ENCODE data around the gene LTN1. TPM values are rescaled to one million over a fixed set of nuclear protein-coding genes. Genes with fewer than 3 reads are reported as not detected.

Gene LTN1
- total RNA-seq, 1 donor from 2014 or later, result 28.9 TPM

DNA sequence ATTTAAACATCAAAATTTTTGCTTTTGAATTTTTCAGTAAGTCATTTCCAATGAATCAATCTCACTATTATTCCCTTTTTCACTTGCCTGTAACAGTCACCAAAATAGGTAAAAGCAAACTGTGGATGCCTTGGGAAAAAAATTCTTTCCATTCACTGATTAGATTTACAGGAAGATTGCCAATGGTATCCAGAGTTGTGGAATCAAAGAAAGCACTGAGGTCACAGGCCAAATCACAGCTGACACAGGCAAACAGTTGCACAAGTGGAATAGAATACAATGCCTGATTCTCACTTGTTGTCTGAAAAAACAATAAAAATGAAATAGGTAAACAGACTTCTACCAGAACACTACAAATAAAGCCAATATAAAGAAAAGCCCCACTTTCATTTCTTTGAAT is 48.4 kb downstream of the LTN1 start:
- no peaks in the 10 kb centered on the region for H4K20me1 ChIP-seq (ENCODE audit: insufficient read depth, low read length)
- TF ChIP-seq CTCF (IDR thresholded peaks at IDR 0.05; ENCODE audit: insufficient read depth, low read depth, low read length), result no peak
- TF ChIP-seq EZH2 (IDR thresholded peaks at IDR 0.05; ENCODE audit: insufficient read depth, low read length), result no peak
- H3K4me3 ChIP-seq (ENCODE audit: insufficient read depth, low read depth, low read length), result no peak overlapping the region
- H3K27me3 ChIP-seq (ENCODE audit: insufficient read depth, low read length), result no peaks in the 10 kb centered on the region
- H3K36me3 ChIP-seq (ENCODE audit: insufficient read depth, low read length), result peaks cover 20% of the 10 kb centered on the region
- Mint-ChIP-seq H3K27me3 (ENCODE audit: low read depth, unreplicated experiment) (no peaks in the 10 kb centered on the region), H3K4me1 (ENCODE audit: low read depth, unreplicated experiment) (no peaks in the 10 kb centered on the region), H3K36me3 (ENCODE audit: low read depth, unreplicated experiment) (no peaks in the 10 kb centered on the region), H3K27ac (ENCODE audit: unreplicated experiment) (no peak overlapping the region), H3K9me3 (ENCODE audit: unreplicated experiment) (no peaks in the 10 kb centered on the region), H3K4me3 (ENCODE audit: unreplicated experiment) (no peak overlapping the region)
- FAIRE-seq (no peak), DNase-seq (ENCODE audit: low read depth) (peak; percentile 8)
- no peaks in the 10 kb centered on the region for H3K9me3 ChIP-seq (ENCODE audit: insufficient read depth, low read depth, low read length)
- H3K9ac ChIP-seq (ENCODE audit: low read length), result no peak overlapping the region
- no peaks in the 10 kb centered on the region for H3K4me1 ChIP-seq (ENCODE audit: insufficient read depth, low read length)
- no peak overlapping the region for H2AFZ ChIP-seq (ENCODE audit: low read depth, low read length)
- H3K79me2 ChIP-seq (ENCODE audit: insufficient read depth, low read length), result no peaks in the 10 kb centered on the region
- no peak overlapping the region for H3K4me2 ChIP-seq (ENCODE audit: low read length)
- H3K27ac ChIP-seq (ENCODE audit: low read depth, low read length), result no peak overlapping the region

- Histone ChIP-seq H2AFZ (ENCODE audit: low read depth, low read length) (no peak overlapping the region), H3K79me2 (ENCODE audit: insufficient read depth, low read length) (no peaks in the 10 kb centered on the region), H4K20me1 (ENCODE audit: insufficient read depth, low read length) (no peaks in the 10 kb centered on the region), H3K36me3 (ENCODE audit: insufficient read depth, low read length) (peaks cover 13% of the 10 kb centered on the region), H3K4me1 (ENCODE audit: insufficient read depth, low read length) (no peaks in the 10 kb centered on the region), H3K4me2 (ENCODE audit: low read length) (no peak overlapping the region), H3K9me3 (ENCODE audit: insufficient read depth, low read depth, low read length) (no peaks in the 10 kb centered on the region), H3K27me3 (ENCODE audit: insufficient read depth, low read length) (no peaks in the 10 kb centered on the region), H3K9ac (ENCODE audit: low read length) (no peak overlapping the region), H3K27ac (ENCODE audit: low read depth, low read length) (no peak overlapping the region), H3K4me3 (ENCODE audit: insufficient read depth, low read depth, low read length) (no peak overlapping the region)
- Mint-ChIP-seq H3K4me1 (ENCODE audit: low read depth, unreplicated experiment) (no peaks in the 10 kb centered on the region), H3K27me3 (ENCODE audit: low read depth, unreplicated experiment) (no peaks in the 10 kb centered on the region), H3K36me3 (ENCODE audit: low read depth, unreplicated experiment) (no peaks in the 10 kb centered on the region), H3K4me3 (ENCODE audit: unreplicated experiment) (no peak overlapping the region), H3K9me3 (ENCODE audit: unreplicated experiment) (no peaks in the 10 kb centered on the region), H3K27ac (ENCODE audit: unreplicated experiment) (no peak overlapping the region)
- TF ChIP-seq CTCF (IDR thresholded peaks at IDR 0.05; ENCODE audit: insufficient read depth, low read depth, low read length), result no peak
- no peak for TF ChIP-seq EZH2 (IDR thresholded peaks at IDR 0.05; ENCODE audit: insufficient read depth, low read length)
- FAIRE-seq (peak; percentile 78), DNase-seq (ENCODE audit: low read depth) (peak; percentile 2)
Measured at GRCh38 chr21:28943631-28944030, 49.0 kb downstream of the LTN1 start.

DNA sequence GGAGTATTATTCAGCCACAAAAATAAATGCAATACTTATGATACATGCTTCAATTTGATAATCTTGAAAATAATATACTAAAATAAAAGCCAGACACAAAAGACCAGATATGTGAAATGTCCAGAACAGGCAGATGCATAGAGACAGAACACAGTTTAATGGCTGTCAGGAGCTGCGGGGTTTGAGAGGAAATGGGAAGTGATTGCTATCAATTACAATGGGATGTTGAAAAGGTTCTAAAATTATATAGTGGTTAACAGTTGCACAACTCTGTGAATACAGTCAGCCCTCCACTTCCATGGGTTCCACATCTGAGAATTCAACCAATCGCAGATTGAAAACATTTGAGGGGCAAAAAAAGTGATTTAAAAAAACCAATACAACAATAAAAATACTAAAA is 54.0 kb downstream of the LTN1 start:
- Mint-ChIP-seq H3K9me3 (ENCODE audit: unreplicated experiment) (no peaks in the 10 kb centered on the region), H3K4me1 (ENCODE audit: low read depth, unreplicated experiment) (no peaks in the 10 kb centered on the region), H3K36me3 (ENCODE audit: low read depth, unreplicated experiment) (peaks cover 3% of the 10 kb centered on the region), H3K27ac (ENCODE audit: unreplicated experiment) (no peak overlapping the region), H3K27me3 (ENCODE audit: low read depth, unreplicated experiment) (no peaks in the 10 kb centered on the region), H3K4me3 (ENCODE audit: unreplicated experiment) (no peak overlapping the region)
- FAIRE-seq (no peak), DNase-seq (ENCODE audit: low read depth) (no peak)
- Histone ChIP-seq H3K4me1 (ENCODE audit: insufficient read depth, low read length) (no peaks in the 10 kb centered on the region), H4K20me1 (ENCODE audit: insufficient read depth, low read length) (no peaks in the 10 kb centered on the region), H2AFZ (ENCODE audit: low read depth, low read length) (no peak overlapping the region), H3K79me2 (ENCODE audit: insufficient read depth, low read length) (no peaks in the 10 kb centered on the region), H3K9ac (ENCODE audit: low read length) (no peak overlapping the region), H3K4me3 (ENCODE audit: insufficient read depth, low read depth, low read length) (no peak overlapping the region), H3K4me2 (ENCODE audit: low read length) (no peak overlapping the region), H3K36me3 (ENCODE audit: insufficient read depth, low read length) (peaks cover 20% of the 10 kb centered on the region), H3K27ac (ENCODE audit: low read depth, low read length) (no peak overlapping the region), H3K9me3 (ENCODE audit: insufficient read depth, low read depth, low read length) (no peaks in the 10 kb centered on the region), H3K27me3 (ENCODE audit: insufficient read depth, low read length) (no peaks in the 10 kb centered on the region)
- TF ChIP-seq CTCF (IDR thresholded peaks at IDR 0.05; ENCODE audit: insufficient read depth, low read depth, low read length) (no peak), EZH2 (IDR thresholded peaks at IDR 0.05; ENCODE audit: insufficient read depth, low read length) (no peak)

Measured in astrocyte (in vitro differentiated cells and primary cell).